ENCODE results near the gene PRDM8.

Gene PRDM8

DNA sequence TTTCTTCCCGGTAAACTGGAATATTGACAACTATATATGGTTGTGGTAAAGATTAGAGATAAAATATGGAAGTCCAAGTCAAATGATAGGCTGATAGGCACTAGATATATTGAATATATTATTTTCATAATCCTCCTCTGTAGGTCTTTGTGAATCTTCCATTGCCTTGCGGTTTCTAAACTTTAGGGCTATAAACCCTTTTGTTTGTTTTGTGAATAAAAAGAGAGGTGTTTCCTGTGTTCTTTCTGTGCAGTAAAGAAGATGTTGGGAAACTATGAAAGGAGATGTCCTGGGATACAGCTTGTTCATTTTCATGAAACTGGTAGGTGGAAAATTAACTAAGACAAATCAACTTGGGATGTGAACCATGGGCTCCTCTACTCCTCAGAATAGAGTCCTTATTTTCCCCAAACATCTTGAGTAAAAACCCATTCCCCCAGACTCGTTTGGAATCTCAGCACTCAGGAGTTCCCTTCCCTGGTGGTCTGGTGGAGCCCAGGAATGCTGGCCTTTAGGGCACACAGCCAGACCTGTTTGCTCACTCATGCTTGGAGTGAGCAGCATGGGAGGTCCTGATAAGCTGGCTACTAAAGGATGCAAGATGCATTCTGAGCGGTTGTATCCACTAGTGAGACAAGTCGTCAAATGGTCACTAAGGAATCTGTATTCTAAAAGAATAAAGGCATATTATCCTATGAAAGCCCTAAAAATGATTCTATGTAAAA, 22.2 kb downstream of the PRDM8 start:
- no peak overlapping the region for H2BK15ac ChIP-seq (replicated peaks; ENCODE audit: low read depth)
- H4K5ac ChIP-seq (ENCODE audit: low read length), result no peak overlapping the region
- no peak overlapping the region for H3K4ac ChIP-seq (ENCODE audit: low read depth, low read length)
- H3K79me2 ChIP-seq (ENCODE audit: control insufficient read depth, insufficient read depth, low read length), result no peaks in the 10 kb centered on the region
- no CpG with 5 or more reads among the region's 5 CpGs for WGBS (ENCODE audit: extremely low coverage, insufficient coverage, low lambda C conversion rate)
- no peak overlapping the region for H3K9ac ChIP-seq (ENCODE audit: low read length)
- no peak overlapping the region for H4K8ac ChIP-seq (ENCODE audit: low read depth, low read length)
- H2BK5ac ChIP-seq (ENCODE audit: low read length), result no peak overlapping the region
- H3K56ac ChIP-seq (ENCODE audit: low read length), result no peak overlapping the region
- H3K36me3 ChIP-seq (ENCODE audit: control insufficient read depth, insufficient read depth, low read length), result no peaks in the 10 kb centered on the region
- peak; percentile 77 for DNase-seq
- no peak overlapping the region for H2BK120ac ChIP-seq (ENCODE audit: low read depth, low read length)
- no peaks in the 10 kb centered on the region for H3K79me1 ChIP-seq (ENCODE audit: low read length)
- no peak overlapping the region for H3K23ac ChIP-seq (ENCODE audit: low read length)
- no peak overlapping the region for H3K4me2 ChIP-seq (ENCODE audit: low read length)
- no peak overlapping the region for H2AK5ac ChIP-seq (ENCODE audit: low read length)
- H3K4me3 ChIP-seq (ENCODE audit: low read length), result no peak overlapping the region
- H3K27me3 ChIP-seq (ENCODE audit: insufficient read depth, low read length, poor library complexity), result no peaks in the 10 kb centered on the region
- H3K18ac ChIP-seq (ENCODE audit: low read length), result no peak overlapping the region
- no peaks in the 10 kb centered on the region for H3K4me1 ChIP-seq (ENCODE audit: control insufficient read depth, low read depth, low read length)
- H3K27ac ChIP-seq (ENCODE audit: low read depth, low read length), result no peak overlapping the region

DNA sequence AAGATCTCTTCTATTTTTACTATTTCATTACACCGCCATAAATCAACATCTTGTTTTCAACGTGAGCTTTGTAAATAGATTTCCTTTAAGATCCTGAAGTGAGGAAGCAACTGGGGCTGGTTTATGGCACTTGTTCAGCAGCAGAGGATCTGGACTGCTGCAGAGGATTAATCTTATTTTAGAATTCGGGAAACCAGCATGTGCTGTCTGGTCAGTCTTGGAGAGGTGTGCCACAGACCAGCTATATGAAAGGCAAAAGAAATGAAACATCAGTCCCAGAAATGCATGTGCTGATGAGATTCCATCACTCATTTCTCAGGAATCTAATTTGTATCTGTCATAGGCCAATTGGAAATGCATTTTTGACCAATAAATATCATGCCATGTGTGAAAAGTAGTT, 23.4 kb downstream of the PRDM8 start:
- Histone ChIP-seq H3K79me2 (ENCODE audit: control insufficient read depth, insufficient read depth, low read length) (no peaks in the 10 kb centered on the region), H3K36me3 (ENCODE audit: control insufficient read depth, insufficient read depth, low read length) (no peaks in the 10 kb centered on the region), H3K27ac (ENCODE audit: low read depth, low read length) (no peak overlapping the region), H3K23ac (ENCODE audit: low read length) (no peak overlapping the region), H4K5ac (ENCODE audit: low read length) (no peak overlapping the region), H3K4ac (ENCODE audit: low read depth, low read length) (no peak overlapping the region), H3K56ac (ENCODE audit: low read length) (no peak overlapping the region), H3K18ac (ENCODE audit: low read length) (no peak overlapping the region), H2BK120ac (ENCODE audit: low read depth, low read length) (no peak overlapping the region), H3K4me2 (ENCODE audit: low read length) (no peak overlapping the region), H3K9ac (ENCODE audit: low read length) (no peak overlapping the region), H2BK5ac (ENCODE audit: low read length) (no peak overlapping the region), H2BK15ac (replicated peaks; ENCODE audit: low read depth) (no peak overlapping the region), H3K79me1 (ENCODE audit: low read length) (no peaks in the 10 kb centered on the region), H3K4me3 (ENCODE audit: low read length) (no peak overlapping the region), H3K27me3 (ENCODE audit: insufficient read depth, low read length, poor library complexity) (no peaks in the 10 kb centered on the region), H2AK5ac (ENCODE audit: low read length) (no peak overlapping the region), H3K4me1 (ENCODE audit: control insufficient read depth, low read depth, low read length) (no peaks in the 10 kb centered on the region), H4K8ac (ENCODE audit: low read depth, low read length) (no peak overlapping the region)
- WGBS (ENCODE audit: extremely low coverage, insufficient coverage, low lambda C conversion rate), result no CpG with 5 or more reads among the region's 3 CpGs
- no peak for DNase-seq

- H3K4me1 ChIP-seq (ENCODE audit: control insufficient read depth, low read depth, low read length), result no peaks in the 10 kb centered on the region
- no peak overlapping the region for H2BK120ac ChIP-seq (ENCODE audit: low read depth, low read length)
- no peak overlapping the region for H3K9ac ChIP-seq (ENCODE audit: low read length)
- no peaks in the 10 kb centered on the region for H3K79me1 ChIP-seq (ENCODE audit: low read length)
- H2AK5ac ChIP-seq (ENCODE audit: low read length), result no peak overlapping the region
- H3K79me2 ChIP-seq (ENCODE audit: control insufficient read depth, insufficient read depth, low read length), result no peaks in the 10 kb centered on the region
- no peak overlapping the region for H4K5ac ChIP-seq (ENCODE audit: low read length)
- no peak overlapping the region for H2BK15ac ChIP-seq (replicated peaks; ENCODE audit: low read depth)
- no peak for DNase-seq
- no peak overlapping the region for H3K18ac ChIP-seq (ENCODE audit: low read length)
- no peaks in the 10 kb centered on the region for H3K27me3 ChIP-seq (ENCODE audit: insufficient read depth, low read length, poor library complexity)
- no peak overlapping the region for H2BK5ac ChIP-seq (ENCODE audit: low read length)
- H3K56ac ChIP-seq (ENCODE audit: low read length), result no peak overlapping the region
- no peak overlapping the region for H3K4me2 ChIP-seq (ENCODE audit: low read length)
- no peak overlapping the region for H3K27ac ChIP-seq (ENCODE audit: low read depth, low read length)
- H3K23ac ChIP-seq (ENCODE audit: low read length), result no peak overlapping the region
- H3K4ac ChIP-seq (ENCODE audit: low read depth, low read length), result no peak overlapping the region
- no peak overlapping the region for H4K8ac ChIP-seq (ENCODE audit: low read depth, low read length)
- no peak overlapping the region for H3K4me3 ChIP-seq (ENCODE audit: low read length)
- no peaks in the 10 kb centered on the region for H3K36me3 ChIP-seq (ENCODE audit: control insufficient read depth, insufficient read depth, low read length)
These were observed 23.9 kb downstream of the PRDM8 start for GRCh38 chr4:80221161-80221560.

DNA sequence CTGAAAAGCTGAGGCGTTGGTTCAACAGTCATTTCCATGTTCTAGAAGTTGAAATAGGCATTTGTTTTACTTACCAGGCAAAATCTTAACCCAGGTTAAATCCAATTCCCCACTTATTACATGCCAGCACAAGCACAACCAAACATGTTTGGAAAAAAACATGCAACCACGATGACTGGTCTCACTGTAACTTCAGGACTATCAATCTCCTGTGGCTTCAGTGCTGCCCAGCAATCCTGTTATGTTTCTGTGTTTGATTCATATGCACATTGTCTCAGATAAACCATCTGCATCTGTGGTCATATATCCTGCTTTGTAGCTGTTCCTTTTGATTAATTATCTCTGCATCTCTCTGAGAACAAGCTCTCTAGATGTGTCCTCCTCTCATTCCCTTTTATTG, 28.3 kb downstream of the PRDM8 start:
- H3K79me2 ChIP-seq (ENCODE audit: control insufficient read depth, insufficient read depth, low read length), result no peaks in the 10 kb centered on the region
- no peak overlapping the region for H3K23ac ChIP-seq (ENCODE audit: low read length)
- no peak overlapping the region for H4K5ac ChIP-seq (ENCODE audit: low read length)
- H3K27ac ChIP-seq (ENCODE audit: low read depth, low read length), result no peak overlapping the region
- no peaks in the 10 kb centered on the region for H3K79me1 ChIP-seq (ENCODE audit: low read length)
- H3K4me3 ChIP-seq (ENCODE audit: low read length), result no peak overlapping the region
- H3K27me3 ChIP-seq (ENCODE audit: insufficient read depth, low read length, poor library complexity), result no peaks in the 10 kb centered on the region
- H3K36me3 ChIP-seq (ENCODE audit: control insufficient read depth, insufficient read depth, low read length), result no peaks in the 10 kb centered on the region
- H4K8ac ChIP-seq (ENCODE audit: low read depth, low read length), result no peak overlapping the region
- H2BK120ac ChIP-seq (ENCODE audit: low read depth, low read length), result no peak overlapping the region
- H3K4me2 ChIP-seq (ENCODE audit: low read length), result no peak overlapping the region
- no peak overlapping the region for H2BK5ac ChIP-seq (ENCODE audit: low read length)
- no peak overlapping the region for H3K18ac ChIP-seq (ENCODE audit: low read length)
- H2BK15ac ChIP-seq (replicated peaks; ENCODE audit: low read depth), result no peak overlapping the region
- no peak overlapping the region for H3K9ac ChIP-seq (ENCODE audit: low read length)
- no peak overlapping the region for H3K56ac ChIP-seq (ENCODE audit: low read length)
- H2AK5ac ChIP-seq (ENCODE audit: low read length), result no peak overlapping the region
- no peak for DNase-seq
- H3K4ac ChIP-seq (ENCODE audit: low read depth, low read length), result no peak overlapping the region
- WGBS (ENCODE audit: extremely low coverage, insufficient coverage, low lambda C conversion rate), result no CpG with 5 or more reads among the region's 2 CpGs
- H3K4me1 ChIP-seq (ENCODE audit: control insufficient read depth, low read depth, low read length), result no peaks in the 10 kb centered on the region

DNA sequence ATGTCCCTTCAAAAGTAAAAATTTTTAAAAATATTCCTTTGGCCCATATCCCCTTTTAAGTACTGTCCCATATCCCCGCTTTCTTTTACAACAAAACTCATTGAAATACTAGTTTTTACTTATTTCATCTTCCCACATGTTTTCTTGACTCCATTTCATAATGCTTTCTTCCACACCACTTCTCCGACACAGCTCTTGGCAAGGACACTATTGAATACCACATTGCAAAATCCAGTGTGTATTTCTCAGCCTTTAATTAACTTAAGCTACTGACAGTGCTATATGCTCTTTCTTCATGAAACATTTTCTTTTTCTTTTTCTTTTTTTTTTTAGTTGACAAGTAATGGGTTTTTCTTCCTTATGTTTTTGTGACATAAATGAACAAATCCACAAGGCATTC, 28.8 kb downstream of the PRDM8 start:
- H3K4me2 ChIP-seq (ENCODE audit: low read length), result no peak overlapping the region
- no peak overlapping the region for H4K5ac ChIP-seq (ENCODE audit: low read length)
- H3K4me3 ChIP-seq (ENCODE audit: low read length), result no peak overlapping the region
- no peak overlapping the region for H2BK15ac ChIP-seq (replicated peaks; ENCODE audit: low read depth)
- no peak overlapping the region for H3K27ac ChIP-seq (ENCODE audit: low read depth, low read length)
- H3K9ac ChIP-seq (ENCODE audit: low read length), result no peak overlapping the region
- no peak overlapping the region for H4K8ac ChIP-seq (ENCODE audit: low read depth, low read length)
- no peak overlapping the region for H2BK120ac ChIP-seq (ENCODE audit: low read depth, low read length)
- no peaks in the 10 kb centered on the region for H3K79me2 ChIP-seq (ENCODE audit: control insufficient read depth, insufficient read depth, low read length)
- H2BK5ac ChIP-seq (ENCODE audit: low read length), result no peak overlapping the region
- H3K23ac ChIP-seq (ENCODE audit: low read length), result no peak overlapping the region
- no peak overlapping the region for H3K18ac ChIP-seq (ENCODE audit: low read length)
- no peak overlapping the region for H2AK5ac ChIP-seq (ENCODE audit: low read length)
- H3K56ac ChIP-seq (ENCODE audit: low read length), result no peak overlapping the region
- no peak overlapping the region for H3K4ac ChIP-seq (ENCODE audit: low read depth, low read length)
- H3K4me1 ChIP-seq (ENCODE audit: control insufficient read depth, low read depth, low read length), result no peaks in the 10 kb centered on the region
- no peaks in the 10 kb centered on the region for H3K36me3 ChIP-seq (ENCODE audit: control insufficient read depth, insufficient read depth, low read length)
- no peaks in the 10 kb centered on the region for H3K27me3 ChIP-seq (ENCODE audit: insufficient read depth, low read length, poor library complexity)
- H3K79me1 ChIP-seq (ENCODE audit: low read length), result no peaks in the 10 kb centered on the region
- 100% methylated on average over 1 of the region's 2 CpGs for WGBS (ENCODE audit: extremely low coverage, insufficient coverage, low lambda C conversion rate)
- DNase-seq, result no peak

GRCh38 chr4:80228460-80228859, 31.2 kb downstream of the PRDM8 start:
- Histone ChIP-seq H3K9ac (ENCODE audit: low read length) (no peak overlapping the region), H3K79me2 (ENCODE audit: control insufficient read depth, insufficient read depth, low read length) (no peaks in the 10 kb centered on the region), H2BK5ac (ENCODE audit: low read length) (no peak overlapping the region), H3K27ac (ENCODE audit: low read depth, low read length) (no peak overlapping the region), H2AK5ac (ENCODE audit: low read length) (no peak overlapping the region), H4K5ac (ENCODE audit: low read length) (no peak overlapping the region), H3K27me3 (ENCODE audit: insufficient read depth, low read length, poor library complexity) (no peaks in the 10 kb centered on the region), H2BK120ac (ENCODE audit: low read depth, low read length) (no peak overlapping the region), H3K4me1 (ENCODE audit: control insufficient read depth, low read depth, low read length) (no peaks in the 10 kb centered on the region), H3K36me3 (ENCODE audit: control insufficient read depth, insufficient read depth, low read length) (no peaks in the 10 kb centered on the region), H3K4me2 (ENCODE audit: low read length) (no peak overlapping the region), H2BK15ac (replicated peaks; ENCODE audit: low read depth) (no peak overlapping the region), H3K23ac (ENCODE audit: low read length) (no peak overlapping the region), H3K4me3 (ENCODE audit: low read length) (no peak overlapping the region), H4K8ac (ENCODE audit: low read depth, low read length) (no peak overlapping the region), H3K56ac (ENCODE audit: low read length) (no peak overlapping the region), H3K18ac (ENCODE audit: low read length) (no peak overlapping the region), H3K4ac (ENCODE audit: low read depth, low read length) (no peak overlapping the region), H3K79me1 (ENCODE audit: low read length) (no peaks in the 10 kb centered on the region)
- DNase-seq, result no peak

All from mesendoderm (in vitro differentiated cells).